GM21367 (cell line): ENCODE measurements around the gene EVPLL.
"Not testable (repeated sequence)": the region's sequence is repeated elsewhere in the genome, so short reads cannot be mapped to it uniquely, and the experiment has no call there.

ENCODE experiments used
- ATAC-seq: cut with Tn5 transposase; IDR thresholded peaks from one replicate; pipeline ENCODE4 v1.9.1; 2021; ENCODE audit not compliant: unreplicated experiment

The EVPLL gene

DNA sequence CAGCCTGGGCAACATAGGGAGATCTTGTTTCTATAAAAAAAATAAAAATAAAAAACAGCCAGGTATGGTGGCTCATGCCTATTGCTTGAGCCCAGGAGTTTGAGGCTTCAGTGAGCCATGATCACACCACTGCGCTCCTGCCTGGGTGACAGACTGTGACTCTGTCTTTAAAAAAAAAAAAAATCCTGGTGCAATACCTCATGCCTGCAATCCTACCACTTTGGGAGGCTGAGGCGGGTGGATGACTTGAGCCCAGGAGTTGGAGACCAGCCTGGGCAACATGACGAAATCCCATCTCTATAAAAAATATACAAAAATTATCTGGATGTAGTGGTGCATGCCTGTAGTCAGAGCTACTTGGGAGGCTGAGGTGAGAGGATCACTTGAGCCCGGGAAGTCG lies 1.0 kb downstream of the EVPLL start:
- not testable (repeated sequence) for ATAC-seq

DNA sequence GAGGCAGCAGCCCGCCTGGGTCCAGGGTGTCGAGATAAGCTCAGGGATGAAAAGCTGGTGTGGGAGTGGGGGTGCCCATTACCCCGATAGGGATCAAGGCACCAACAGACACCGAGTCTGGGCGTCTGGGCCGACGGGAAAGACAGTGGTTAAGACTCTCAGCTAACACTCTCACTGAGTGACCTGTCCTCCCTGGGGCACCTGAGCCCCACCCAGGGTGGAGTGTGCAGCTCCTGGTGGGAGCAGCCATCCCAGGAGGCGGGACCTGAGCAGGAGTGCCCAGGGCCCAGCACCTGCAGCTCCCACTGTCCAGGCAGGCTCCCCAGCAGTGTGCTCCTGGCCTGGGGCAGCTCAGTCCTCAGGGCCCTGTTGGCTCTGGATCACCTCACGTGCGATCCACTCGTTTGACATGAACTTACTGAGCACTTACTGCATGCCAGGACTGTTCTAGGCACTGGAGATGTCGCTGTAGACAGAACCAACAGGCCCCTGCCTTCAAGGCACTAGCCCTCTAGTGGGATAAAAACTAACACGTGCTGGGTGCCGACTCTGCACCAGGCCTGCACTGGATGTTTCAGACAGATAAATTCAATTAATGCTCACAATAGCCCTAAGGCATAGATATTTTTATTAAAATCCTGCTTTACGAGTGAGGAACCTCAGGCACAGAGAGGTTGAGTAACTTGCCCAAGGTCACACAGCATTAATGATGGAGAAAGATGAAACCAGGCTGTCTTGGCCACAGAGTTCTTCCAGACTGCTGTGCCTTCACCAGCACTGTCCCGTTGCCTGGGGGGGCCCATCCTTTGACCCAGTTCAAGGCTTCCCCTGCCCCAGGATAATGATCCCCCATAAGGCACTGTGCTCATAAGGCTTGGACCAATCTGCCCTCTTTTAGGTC lies 1.9 kb downstream of the EVPLL start:
- no peak for ATAC-seq

DNA sequence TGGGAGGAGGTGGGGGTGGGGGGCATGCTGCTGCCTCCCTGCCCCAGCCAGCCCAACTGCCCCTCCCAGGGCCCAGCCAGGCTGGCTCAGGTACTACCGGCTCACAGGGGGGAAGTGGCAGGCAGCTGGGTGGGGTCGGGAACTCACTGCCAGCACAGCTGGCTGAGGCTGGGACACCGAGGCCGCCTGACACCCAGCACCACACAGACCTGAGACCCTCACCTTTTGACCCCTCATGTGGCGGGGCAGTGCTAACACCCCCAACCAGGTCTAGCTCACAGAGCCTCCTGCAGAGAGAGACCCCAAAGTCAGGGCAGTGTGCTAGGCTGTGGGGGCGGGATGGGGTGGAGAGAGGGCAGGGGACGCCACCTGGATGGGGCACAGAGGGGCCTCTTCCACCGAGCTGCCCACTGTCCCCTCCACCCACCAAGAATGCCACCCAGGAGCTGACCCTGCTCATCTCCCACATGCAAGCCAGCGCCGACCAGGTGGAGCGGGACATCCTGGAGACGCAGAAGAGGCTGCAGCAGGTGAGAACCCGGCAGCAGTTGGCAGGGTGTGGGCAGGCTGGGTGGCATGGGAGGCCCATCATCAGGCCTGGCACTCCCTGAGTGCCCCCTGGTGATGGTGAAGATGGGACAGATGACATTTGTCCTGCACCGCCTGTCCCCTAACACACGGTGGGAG lies 3.0 kb downstream of the EVPLL start:
- ATAC-seq, result no peak

DNA sequence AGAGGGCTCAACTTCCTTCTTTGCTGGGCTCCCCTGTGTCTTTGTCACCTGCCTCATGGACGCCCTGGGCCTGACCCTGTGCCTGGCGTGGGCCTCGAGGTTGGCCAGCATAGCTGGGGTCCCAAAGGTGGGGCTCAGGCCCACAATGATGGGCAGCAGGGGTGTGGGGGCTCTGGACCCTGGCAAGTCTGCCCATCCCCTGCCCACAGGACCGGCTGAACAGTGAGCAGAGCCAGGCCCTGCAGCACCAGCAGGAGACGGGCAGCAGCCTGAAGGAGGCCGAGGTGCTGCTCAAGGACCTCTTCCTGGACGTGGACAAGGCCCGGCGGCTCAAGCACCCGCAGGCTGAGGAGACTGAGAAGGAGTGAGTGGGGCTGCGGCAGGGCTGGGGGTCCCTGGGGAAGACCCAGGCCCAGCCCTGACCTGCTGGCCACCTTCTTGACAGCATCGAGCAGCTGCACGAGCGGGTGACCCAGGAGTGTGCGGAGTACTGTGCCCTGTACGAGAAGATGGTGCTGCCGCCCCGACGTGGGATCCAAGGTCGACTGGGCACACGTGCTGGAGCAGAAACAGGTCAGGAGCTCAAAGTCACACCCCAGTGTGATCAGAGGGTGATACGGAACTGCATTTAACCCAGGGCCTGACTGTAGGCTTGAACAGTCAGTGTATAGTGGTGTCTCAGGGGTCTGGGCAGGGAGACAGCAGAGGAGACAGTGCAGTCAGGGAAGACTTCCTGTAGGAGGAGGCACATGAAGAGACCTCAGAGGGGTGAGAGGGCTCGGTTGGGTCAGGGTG lies 3.8 kb downstream of the EVPLL start:
- ATAC-seq, result no peak

DNA sequence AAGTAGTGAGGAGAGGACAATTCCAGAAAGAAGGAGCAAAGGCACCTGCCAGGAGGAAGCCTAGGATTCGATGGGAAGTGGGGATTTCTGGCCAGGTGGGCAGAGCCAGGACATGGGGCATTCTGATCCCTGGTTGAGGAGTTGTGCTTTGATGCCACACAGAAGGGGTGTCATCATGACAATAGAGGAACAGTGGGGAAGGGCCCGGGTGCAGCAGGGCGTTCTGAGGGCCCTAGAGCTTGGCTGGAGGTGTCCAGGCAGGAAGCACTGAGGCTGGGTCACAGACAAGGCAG lies 4.3 kb downstream of the EVPLL start:
- no peak for ATAC-seq

DNA sequence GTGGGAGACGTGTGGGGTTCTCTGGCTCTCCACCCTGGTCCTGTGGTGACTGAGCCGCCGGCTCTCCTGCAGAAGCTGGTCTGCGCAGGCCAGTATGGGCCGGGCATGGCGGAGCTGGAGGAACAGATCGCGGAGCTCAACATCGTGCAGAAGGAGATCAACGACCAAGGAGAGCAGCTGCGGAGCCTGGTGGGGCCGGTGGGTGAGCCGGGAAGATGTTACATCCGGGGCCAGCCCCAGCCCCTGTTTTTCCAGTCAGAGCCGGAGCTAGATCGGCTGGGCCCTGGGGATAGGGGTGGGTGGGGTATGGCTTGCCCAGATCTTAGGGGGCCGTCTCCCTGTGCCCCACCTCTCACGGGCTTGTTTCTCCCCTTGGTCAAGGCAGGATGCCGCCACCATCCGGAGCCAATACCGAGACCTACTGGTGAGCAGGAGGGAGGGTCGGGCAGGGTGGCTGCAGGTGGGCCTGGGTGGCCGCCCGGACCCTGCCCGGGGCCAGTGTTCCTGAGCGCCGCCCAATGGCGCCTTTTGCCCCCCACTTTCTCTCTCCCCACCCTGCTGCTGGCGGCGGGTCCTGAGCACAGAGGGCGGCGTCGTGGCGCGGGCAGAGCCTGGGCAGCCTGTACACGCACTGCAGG lies 5.0 kb downstream of the EVPLL start:
- ATAC-seq, result no peak

DNA sequence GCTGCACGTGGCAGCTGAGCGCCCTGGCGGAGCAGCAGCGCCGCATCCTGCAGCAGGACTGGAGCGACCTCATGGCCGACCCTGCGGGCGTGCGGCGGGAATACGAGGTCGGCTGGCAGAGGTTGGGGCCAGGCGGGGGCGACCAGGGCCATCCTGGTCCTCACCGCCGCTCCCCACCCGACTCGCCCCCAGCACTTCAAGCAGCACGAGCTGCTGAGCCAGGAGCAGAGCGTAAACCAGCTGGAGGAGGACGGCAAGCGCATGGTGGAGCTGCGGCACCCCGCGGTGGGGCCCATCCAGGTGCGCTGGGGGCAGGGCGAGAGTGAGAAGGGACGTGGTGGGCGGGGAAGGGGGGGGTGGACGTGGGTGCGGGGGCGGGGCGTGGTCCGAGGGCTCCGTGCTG lies 5.5 kb downstream of the EVPLL start:
- ATAC-seq, result not testable (repeated sequence)

DNA sequence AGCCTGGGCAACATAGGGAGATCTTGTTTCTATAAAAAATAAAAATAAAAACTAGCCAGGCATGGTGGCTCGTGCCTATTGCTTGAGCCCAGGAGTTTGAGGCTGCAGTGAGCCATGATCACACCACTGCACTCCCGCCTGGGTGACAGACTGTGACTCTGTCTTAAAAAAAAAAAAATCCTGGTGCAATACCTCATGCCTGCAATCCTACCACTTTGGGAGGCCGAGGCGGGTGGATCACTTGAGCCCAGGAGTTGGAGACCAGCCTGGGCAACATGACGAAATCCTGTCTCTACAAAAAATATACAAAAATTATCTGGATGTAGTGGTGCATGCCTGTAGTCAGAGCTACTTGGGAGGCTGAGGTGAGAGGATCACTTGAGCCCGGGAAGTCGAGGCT lies 6.7 kb downstream of the EVPLL start:
- ATAC-seq, result not testable (repeated sequence)

DNA sequence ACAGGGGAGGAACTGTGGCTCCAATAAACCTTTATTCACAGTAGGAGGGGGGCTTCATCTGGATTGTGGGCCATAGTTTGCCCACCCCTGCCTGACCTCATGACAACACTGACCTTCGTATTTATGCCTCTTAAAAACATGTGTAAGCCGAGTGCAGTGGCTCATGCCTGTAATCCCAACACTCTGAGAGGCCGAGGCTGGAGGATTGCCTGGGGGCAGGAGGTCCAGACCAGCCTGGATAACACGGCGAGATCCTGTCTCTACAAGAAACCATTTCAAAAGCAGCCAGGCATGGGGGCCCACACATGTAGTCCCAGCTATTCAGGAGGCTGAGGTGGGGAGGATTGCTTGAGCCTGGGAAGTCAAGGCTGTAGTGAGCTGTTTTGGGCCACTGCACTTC lies 10.0 kb downstream of the EVPLL start:
- ATAC-seq, result not testable (repeated sequence)

DNA sequence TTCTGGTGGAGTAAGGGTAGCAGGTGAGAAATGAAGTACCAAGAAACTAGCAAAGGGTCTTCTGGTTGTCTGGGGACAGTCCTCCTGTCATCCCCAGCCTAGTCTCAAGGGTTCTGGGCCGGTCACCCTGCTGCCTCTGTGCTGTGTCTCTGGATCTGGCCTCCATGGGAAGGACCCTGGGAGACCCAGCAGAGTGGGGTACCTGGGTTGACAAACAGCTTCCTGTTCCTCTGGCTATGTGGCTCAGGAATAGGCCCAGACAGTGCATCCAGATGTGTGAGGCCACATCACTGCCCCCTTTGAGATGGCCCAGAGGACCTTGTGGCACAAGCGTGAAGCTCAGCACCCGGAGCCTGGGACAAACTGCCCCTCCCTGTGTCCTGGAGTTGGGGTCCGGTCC lies 10.7 kb downstream of the EVPLL start:
- not testable (repeated sequence) for ATAC-seq

DNA sequence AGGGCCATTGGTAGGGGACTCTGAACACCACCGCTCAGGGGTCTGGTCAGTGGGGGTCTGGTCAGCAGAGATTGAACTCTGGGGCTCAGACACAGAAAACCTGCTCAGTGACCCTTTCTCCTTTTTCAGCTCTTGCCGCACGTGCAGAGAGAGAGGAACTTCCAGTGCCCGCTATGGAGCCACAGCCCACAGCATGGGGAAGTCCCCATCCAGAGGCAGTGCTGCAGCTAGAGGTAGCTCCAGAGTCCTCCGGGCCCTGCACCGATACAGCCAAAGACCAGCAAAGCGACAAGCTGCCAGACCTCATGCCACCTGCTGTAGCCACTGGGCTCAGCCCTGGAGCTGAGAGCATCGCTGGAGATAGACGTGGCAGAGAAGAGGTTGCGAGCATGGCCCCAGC lies 11.2 kb downstream of the EVPLL start:
- not testable (repeated sequence) for ATAC-seq

DNA sequence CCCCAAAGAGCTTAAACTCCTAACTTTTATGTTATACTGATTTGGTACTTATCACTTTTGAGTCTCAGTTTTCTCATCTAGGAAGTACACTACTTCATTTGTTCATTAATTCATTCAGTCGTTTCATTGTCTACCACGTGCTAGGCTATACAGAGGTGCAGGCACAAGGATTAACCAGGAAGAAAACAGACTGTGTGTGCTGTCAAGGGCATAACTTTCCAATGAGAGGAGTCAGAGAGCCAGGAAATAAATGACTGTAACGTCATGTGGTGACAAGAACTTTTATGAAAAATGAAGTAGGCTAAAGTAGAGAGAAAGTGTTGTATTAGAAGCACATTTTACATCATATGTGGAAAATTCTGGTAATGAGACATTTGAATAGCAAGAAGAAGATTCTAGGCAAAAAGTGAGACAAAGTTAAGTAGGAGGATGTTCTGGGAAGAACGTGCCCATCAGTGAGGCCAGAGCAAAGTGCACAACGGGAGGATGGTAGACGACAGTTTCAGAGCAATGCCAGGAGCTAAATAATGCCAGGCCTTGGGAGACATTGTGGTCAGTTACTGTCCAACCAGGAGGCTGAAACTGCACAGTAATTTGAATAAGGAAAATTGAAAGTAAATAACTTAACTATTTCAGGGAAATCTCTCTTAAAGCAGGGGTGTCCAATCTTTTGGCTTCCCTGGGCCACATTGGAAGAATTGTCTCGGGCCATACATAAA lies 24.5 kb downstream of the EVPLL start:
- not testable (repeated sequence) for ATAC-seq

DNA sequence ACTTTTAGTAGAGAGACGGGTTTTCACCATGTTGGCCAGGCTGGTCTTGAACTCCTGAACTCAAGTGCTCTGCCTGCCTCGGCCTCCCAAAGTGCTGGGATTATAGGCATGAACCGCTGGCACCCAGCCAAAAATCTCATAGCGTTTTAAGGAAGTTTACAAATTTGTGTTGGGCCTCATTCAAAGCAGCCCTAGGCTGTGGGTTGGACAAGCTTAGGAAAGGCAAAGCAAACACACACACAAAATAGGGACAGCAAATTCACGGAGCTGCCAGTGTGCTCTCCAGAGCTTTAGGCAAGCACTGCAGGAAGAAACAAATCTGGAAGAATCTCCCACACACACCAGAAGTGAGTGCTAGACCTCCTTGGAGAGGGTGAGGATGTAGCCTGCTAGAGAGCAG lies 25.6 kb downstream of the EVPLL start:
- ATAC-seq, result not testable (repeated sequence)

DNA sequence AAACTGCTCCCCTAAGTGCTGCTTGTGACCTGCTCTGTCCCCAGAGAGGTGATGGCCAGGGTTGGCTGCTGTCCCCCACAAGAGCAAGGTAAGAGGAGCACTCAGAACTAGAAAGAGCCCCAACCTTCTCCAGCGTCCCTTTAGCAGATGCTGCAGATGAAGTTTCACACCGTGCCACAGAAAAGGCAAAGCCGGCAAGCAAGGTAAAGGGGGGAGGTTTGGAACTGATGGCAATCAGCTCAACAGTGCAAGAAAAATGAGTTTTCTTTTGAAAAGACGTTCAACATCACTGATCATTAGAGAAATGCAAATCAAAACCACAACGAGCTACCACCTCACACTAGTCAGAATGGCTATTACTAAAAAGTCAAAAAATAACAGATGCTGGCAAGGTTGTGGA lies 26.0 kb downstream of the EVPLL start:
- ATAC-seq, result not testable (repeated sequence)

DNA sequence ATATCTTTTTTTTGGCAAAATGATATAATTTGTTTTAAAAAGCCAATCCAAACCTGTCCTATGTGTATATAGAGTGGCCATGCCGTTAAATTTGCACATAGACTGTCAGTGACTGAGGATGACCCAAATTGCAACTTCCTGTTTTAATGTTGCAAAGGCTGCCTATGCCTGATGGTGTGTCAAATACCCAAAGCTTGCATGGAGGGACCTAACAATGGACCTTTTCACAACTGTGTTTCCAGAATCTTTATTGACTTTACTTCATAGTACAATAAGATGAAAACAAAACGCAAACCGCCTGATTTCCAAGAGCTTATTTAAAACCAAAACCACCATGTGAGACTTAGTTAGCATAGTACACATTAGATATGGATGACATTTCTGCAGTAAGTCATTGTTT lies 31.3 kb downstream of the EVPLL start:
- not testable (repeated sequence) for ATAC-seq

DNA sequence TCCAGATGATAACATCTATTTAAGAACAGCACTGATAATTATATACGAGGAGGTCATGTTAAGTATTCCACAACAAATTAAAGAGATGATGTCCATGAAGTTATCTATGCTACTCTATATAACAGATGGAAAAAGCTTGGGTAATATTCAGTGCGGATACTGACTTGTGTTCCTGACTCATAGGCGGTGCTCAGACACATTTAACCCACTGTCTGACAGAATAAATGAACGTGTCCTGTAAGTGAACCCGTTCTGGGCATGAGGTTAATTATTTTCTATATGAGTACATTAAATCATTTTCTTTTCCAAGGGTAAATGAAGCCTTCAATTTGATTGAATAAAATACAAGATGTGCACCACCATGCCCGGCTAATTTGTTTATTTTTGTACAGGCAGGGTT lies 31.7 kb downstream of the EVPLL start:
- ATAC-seq, result not testable (repeated sequence)

DNA sequence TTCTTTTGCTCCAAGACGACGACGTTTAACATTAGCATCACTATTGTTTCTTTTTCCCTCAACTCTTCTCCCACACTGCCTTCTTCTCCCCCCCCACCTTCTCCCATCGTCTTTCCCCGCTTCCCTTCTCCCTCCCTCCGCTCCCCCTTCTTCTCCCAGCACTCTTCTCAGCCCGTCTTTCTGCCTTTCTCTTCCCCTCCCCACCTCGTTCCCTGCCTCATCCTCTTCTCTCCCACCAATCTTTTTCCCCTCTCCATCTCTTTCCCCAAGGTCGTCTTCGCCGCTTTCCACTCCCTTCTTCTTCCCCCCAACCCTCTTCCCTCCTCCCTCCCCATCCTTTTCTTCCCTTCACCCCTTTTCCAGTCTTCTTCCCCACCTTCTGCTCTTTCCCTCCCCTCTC lies 33.2 kb downstream of the EVPLL start:
- not testable (repeated sequence) for ATAC-seq

DNA sequence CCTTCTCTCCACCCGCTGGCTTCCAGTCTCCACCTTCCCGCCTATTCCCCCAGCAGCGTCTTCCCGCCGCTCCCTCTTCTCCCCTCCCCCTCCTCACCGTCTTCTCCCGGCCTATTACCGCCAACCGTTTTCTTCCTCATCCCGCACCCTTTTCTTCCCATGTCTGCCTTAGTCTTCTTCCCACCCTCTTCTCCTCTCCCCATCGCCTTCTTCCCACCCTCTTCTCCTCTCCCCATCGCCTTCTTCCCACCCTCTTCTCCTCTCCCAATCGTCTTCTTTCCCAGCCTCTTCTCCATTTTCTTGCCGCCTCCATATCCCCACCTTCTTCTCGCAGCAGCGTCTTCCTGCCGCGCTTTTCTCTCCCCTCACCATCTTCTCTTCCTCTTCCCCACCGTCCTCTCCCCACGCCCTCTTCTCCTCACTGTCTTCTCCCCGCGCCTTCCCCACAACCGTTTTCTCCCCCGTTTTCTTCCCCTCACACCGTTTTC lies 33.8 kb downstream of the EVPLL start:
- ATAC-seq, result not testable (repeated sequence)

DNA sequence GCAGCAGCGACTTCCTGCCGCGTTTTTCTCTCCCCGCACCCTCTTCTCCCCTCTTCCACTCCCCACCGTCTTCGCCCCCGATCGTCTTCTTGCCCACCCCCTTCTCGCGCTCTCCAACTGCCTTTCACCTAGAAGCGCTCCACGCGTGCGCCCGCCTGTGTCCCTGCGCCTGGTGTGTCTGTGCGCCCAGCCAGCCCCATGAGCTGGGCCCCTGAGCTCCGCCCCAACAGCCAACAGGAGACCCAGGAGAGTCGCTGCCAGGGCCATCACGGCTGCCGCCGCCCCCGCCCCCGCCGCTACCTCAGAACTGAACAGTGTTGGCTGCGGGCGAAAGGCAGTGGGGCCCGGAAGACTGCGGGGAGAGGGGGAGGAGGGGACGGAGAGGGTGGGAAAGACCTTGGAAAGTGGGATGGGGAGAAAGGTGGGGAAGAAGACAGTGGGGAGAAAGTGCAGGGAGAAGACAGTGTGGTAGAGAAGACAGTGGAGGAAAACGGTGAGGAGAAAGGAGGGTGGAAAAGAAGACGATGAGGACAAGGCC lies 34.5 kb downstream of the EVPLL start:
- peak; percentile 77 for ATAC-seq

DNA sequence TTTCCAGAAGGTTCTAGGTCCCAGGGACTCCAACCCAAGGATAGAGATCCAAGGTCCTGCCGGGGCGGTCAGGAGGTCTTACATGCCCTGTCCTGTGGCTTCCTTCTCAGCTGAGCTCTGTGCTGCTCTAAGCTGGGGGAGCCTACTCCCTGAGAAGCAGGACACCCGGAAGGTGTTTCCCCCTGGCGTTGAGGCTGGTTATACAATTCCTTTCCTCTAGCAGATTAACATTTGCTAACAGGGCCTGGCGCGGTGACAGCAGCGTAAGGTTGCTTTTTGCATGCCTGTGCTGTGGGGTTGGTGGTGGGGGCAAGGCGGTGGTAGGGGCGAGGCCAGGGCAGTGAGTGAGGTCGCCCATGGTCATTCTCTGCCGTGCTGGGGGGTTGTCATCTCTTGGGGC lies 43.9 kb downstream of the EVPLL start:
- ATAC-seq, result not testable (repeated sequence)
